ENCODE measurements around the gene SMIM24.

GRCh38 chr19:3509566-3509989 lies 29.3 kb upstream of the SMIM24 start:
- TF ChIP-seq CTCF (IDR thresholded peaks at IDR 0.05) (no peak), POLR2A (IDR thresholded peaks at IDR 0.05) (no peak)

Data from lower leg skin (tissue), 3 donors.